COLO668 (cell line): ENCODE data around the gene CDCA8.

Experiments used
- DNase-seq: peaks from one replicate; lab custom pipeline; 2025; ENCODE audit not compliant: unreplicated experiment; lab: John Stamatoyannopoulos, UW

CDCA8 gene

GRCh38 chr1:37692078-37692833 lies at the start of gene CDCA8:
CDCA8 (plus strand) TSS chr1:37692516; CDS start chr1:37692691, 175 bp downstream.
- peak; percentile 100 for DNase-seq

- DNase-seq = no peak
Observed at GRCh38 chr1:37647281-37647680, 45.0 kb upstream of the CDCA8 start.

- no peak for DNase-seq
Observed at GRCh38 chr1:37650173-37650572, 42.1 kb upstream of the CDCA8 start.

DNA sequence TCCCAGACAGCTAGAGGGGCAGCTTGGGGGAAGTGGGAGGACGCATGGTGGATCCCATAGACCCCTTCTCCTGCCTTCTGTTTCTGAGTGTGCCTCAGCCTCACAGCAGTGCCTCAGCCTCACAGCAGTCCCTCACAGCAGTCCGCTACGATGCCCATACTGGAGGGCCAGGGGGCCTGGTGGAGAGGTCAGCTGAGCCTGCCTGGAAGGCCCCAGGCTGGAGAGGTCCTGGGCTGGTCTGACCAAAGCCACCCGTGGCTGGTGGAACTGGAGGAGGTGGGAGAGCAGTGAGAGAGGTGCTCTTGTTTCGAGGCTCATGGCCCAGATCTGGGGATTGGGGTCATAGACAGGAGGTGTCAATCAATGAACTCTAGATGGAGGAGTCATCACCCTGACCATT lies 41.6 kb upstream of the CDCA8 start:
- no peak for DNase-seq

GRCh38 chr1:37651803-37652202 lies 40.5 kb upstream of the CDCA8 start:
- DNase-seq = no peak

- DNase-seq = no peak
Observed at GRCh38 chr1:37652976-37653375, 39.3 kb upstream of the CDCA8 start.

DNA sequence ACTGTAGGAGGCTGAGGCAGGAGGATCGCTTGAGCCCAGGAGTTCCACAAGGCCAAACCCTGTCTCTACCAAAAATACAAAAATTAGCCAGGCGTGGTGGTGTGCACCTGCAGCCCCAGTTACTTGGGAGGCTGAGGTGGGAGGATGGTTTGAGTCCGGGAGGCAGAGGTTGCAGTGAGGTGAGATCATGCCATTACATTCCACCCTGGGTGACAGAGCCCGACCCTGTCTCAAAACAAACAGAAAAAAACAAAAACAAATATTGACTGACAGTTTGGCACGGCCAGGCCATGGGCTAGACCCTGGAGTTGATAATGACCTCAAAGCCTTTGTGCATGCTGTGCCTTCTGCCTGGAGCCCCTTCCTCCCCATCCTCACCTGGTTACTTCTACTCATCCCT lies 38.4 kb upstream of the CDCA8 start:
- no peak for DNase-seq

GRCh38 chr1:37655274-37655673 lies 37.0 kb upstream of the CDCA8 start:
- no peak for DNase-seq

DNA sequence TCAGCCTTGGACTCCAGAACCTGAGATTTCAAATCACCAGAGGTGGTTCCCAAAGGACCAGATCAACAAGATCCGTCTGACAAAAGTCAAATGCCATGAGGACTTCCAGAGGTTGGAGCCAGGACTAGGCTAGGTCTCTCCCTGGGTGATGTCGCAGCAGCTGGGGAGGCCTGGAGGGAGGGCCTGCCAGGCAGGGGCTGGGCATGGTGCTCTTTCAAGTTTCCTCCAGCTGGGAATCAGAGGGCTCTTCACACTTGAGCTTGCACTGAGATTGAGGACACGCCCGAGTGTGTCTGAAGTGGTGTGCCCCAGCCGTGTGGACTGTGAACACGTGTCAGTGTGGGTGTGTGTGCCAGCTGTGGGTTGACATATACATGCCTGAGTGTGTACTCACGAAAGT lies 36.3 kb upstream of the CDCA8 start:
- no peak for DNase-seq

GRCh38 chr1:37656881-37657280 lies 35.4 kb upstream of the CDCA8 start:
- DNase-seq = no peak

DNA sequence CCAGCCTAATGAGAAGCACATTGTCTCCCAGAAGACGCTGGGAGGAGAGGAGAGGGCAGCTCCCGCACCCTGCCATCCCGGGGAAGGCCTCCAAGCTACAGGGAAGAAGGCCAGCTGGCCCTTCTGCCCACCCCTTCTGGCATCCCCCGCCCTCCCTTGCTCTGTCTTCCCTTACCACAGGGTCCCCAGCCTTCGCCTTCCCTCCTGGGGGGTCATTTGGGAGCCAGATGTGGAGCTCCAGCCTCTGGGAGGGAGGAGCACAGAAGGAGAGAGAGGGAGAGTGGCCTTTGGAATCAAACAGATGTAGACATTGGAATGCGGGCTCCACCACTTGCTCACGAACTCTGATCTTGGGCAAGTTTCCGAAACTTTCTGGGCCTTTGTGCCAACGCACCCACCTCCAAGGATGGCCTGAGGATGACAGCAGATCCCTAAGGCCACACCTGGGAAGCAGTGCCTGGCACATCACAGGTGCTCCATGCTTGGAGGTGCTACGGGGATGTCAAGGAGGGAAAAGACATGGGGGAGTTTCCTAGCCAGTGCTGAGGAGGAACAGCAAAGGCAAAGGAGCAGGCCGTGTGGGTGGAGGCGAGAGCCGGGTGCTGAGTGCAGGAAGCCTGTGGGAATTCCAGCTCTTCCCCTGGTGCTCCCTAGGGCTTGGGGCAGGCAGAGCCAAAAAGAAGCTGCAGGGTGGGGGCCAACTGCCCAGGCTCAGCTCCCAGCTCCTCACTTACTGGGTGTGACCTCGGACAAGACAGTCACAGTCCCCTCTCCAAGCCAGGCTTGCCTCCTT lies 34.5 kb upstream of the CDCA8 start:
- DNase-seq = no peak

DNA sequence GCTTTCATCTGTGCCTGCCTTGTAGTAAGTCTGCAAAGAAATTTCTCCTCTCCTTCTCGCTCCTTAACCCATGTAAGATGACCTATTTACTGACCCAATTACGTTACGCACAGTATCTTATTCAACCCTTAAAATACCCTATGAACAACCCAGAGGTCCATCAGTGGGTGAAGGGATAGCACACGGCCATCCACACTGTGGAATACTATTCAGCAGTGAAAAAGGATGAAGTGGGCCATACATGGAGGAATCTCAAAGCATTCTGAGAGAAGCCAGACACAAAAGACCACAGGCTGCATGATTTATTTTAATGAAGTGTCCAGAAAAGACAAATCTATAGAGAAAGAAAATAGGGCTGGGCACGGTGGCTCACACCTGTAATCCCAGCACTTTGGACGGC lies 33.8 kb upstream of the CDCA8 start:
- DNase-seq = no peak

DNA sequence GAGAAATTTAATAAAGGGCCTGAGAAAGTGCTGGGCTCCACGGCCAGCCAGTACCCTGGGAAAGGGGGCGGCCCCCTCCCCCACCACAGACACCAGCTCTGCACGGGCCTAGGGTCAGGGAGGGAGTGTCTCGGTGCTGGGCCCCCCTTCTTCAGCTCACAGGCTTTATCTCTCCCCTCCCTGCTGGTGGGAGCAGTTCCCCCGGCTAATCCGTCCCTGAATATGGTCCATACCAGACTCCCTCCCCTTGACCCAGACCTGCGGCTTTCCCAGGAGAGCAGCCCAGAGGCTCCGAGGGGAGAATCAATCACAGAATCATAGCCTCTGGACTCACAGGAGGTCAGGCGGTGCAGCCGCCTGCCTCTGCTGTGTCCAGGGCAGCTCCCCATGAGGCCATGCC lies 31.7 kb upstream of the CDCA8 start:
- DNase-seq = no peak

DNA sequence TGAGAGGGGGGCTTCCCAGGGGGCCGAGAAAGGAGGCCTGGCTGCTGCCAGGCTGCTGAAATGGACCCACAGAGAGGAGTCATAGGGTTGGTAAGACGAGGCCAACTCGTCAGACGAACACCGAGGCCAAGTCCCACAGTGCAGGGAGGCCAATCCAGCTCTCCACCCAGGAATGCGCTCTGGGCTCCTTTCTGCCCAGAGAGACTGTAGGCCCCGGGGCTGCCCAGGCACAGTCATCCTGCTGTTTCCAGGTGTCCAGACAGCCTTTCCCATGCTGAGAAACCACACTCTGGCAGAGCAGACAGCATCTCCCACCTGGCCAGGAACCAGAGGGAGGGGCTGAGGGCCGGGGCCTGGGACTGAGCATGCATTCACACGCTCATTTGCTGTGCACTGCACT lies 30.9 kb upstream of the CDCA8 start:
- no peak for DNase-seq

- DNase-seq = no peak
Observed at GRCh38 chr1:37662031-37662755, 30.1 kb upstream of the CDCA8 start.

GRCh38 chr1:37663426-37664000 lies 28.8 kb upstream of the CDCA8 start:
- no peak for DNase-seq

GRCh38 chr1:37666241-37666867 lies 26.0 kb upstream of the CDCA8 start:
- DNase-seq = no peak

DNA sequence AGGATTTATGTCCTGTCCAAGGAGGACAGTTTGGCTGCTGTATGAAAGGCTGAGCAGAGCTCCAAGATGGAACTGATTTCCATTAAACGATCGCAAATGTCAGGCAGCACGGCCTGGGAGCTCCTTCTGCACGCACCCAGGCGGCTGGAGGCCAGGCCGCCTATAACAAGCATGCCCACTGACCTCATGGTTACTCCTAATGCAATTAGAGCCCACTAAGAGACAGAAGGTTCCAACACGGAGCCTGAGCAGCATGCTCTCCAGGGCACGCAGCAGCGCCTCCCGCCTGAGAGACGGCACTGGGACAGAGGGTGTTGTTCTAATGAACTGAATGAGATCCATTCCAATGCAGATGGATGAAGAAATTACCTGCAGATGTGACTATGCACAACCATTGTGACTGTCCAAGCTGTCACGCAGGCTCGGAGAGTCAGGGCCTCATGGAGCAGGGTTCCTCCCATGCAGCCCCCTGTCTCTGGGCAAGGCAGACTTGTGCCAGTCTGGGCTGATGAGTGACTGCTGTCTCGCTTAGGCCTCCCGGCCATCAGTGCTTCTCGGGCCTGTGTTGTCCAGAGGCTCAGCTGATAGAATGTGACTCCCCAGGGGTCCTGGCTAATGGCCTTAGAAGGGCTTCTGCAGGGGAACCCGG lies 25.2 kb upstream of the CDCA8 start:
- no peak for DNase-seq

- no peak for DNase-seq
Observed at GRCh38 chr1:37670133-37670532, 22.2 kb upstream of the CDCA8 start.

GRCh38 chr1:37671261-37671660 lies 21.1 kb upstream of the CDCA8 start:
- DNase-seq = no peak
